Stimulated activated naive CD8-positive, alpha-beta T cell treated with anti-CD3 and anti-CD28 coated beads, Interleukin-15, amount 100 ng/mL, for 72 hours (primary cell): Measurements from ENCODE around the gene FAT1.

Experiments used
- ATAC-seq: fragments of 150-1000 bp; cut with Tn5 transposase; 2 replicates; pipeline ENCODE4 v1.10.0; 2021; ENCODE audit warnings: mild to moderate bottlenecking, moderate library complexity
- DNase-seq, 2 donors: peaks; one replicate each; pipeline ENCODE4 v3.0.0; 2021 to 2022
- H3K27ac Mint-ChIP-seq, 2 donors: one replicate each; pipeline ENCODE4 v1.8.0; 2022; ENCODE audit warnings: mild to moderate bottlenecking in 2 of 2, mixed read lengths in 2 of 2, moderate library complexity in 2 of 2
- H3K27me3 Mint-ChIP-seq: one replicate; pipeline ENCODE4 v1.8.0; 2022; ENCODE audit warnings: mixed read lengths
- H3K4me1 Mint-ChIP-seq: one replicate; pipeline ENCODE4 v1.8.0; 2022; ENCODE audit warnings: mild to moderate bottlenecking, mixed read lengths
- H3K4me3 Mint-ChIP-seq, 2 donors: one replicate each; pipeline ENCODE4 v1.8.0; 2022; ENCODE audit warnings: mild to moderate bottlenecking in 2 of 2, mixed read lengths in 2 of 2, moderate library complexity in 1 of 2
- H3K9me3 Mint-ChIP-seq, 2 donors: one replicate each; pipeline ENCODE4 v1.8.0; 2022; ENCODE audit warnings: mixed read lengths in 2 of 2

The FAT1 gene

GRCh38 chr4:186733778-186734177 lies 10.1 kb upstream of the FAT1 start:
- H3K4me1 Mint-ChIP-seq = no peaks in the 10 kb centered on the region
- H3K4me3 Mint-ChIP-seq = no peak overlapping the region
- no peak overlapping the region for H3K27ac Mint-ChIP-seq
- no peak for ATAC-seq
- peaks cover 7% of the 10 kb centered on the region for H3K27me3 Mint-ChIP-seq
- DNase-seq = no peak
- no peaks in the 10 kb centered on the region for H3K9me3 Mint-ChIP-seq

- peaks cover 6% of the 10 kb centered on the region for H3K4me1 Mint-ChIP-seq
- H3K9me3 Mint-ChIP-seq = no peaks in the 10 kb centered on the region
- no peak overlapping the region for H3K4me3 Mint-ChIP-seq
- peaks cover 38% of the 10 kb centered on the region for H3K27me3 Mint-ChIP-seq
- DNase-seq = no peak
- no peak for ATAC-seq
- H3K27ac Mint-ChIP-seq = no peak overlapping the region
Observed at GRCh38 chr4:186730621-186731020, 7.0 kb upstream of the FAT1 start.

DNA sequence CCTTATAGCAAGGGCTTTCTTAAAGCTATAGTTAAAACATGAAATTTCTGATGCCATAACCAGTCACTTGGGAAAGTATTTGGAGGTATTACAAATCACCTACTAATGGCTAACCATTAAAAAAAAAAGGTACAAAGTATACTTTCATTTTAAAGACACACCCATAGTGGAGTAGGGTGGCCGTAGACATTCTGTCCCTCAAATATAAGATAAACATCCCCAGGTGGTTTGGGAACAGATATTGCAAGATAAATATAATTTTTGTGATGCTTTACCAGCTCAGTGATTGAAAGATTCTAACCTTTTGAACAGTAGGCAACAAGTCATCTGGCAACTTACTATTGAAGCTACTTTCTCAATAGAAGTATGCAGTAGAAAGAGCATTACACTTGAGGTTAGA lies 6.2 kb upstream of the FAT1 start:
- H3K9me3 Mint-ChIP-seq = no peaks in the 10 kb centered on the region

DNA sequence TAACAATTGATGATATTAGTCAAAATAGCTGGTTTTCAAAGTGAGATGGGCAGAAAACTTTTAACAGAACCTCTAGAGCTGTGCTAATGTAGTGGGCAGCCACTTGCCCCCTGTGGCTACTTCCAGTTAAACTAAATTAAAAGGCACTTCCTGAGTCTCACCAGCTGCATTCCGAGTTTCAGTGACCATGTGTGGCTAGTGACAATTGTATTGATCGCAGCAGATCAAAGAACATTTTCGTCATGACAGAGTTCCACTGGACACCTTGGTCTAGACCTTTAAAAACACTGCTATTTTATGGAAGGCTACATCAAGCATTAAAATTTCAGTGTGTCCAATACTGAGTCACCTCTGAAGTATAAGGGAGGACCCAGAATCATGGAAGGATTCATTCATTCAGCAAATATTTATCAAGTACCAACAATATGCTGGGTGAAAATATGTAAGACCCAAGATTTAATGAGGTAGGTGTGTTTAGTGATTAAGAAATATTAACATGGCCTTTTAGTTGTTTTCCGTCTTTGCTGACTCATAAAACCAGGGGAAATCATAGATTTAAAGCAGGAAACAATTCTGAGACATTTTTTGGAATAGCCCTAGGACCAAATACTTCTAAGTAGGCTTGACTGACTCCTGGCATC lies 5.1 kb upstream of the FAT1 start:
- peaks cover 11% of the 10 kb centered on the region for H3K4me1 Mint-ChIP-seq
- peaks cover 57% of the 10 kb centered on the region for H3K27me3 Mint-ChIP-seq
- no peak overlapping the region for H3K27ac Mint-ChIP-seq
- ATAC-seq = no peak
- DNase-seq = no peak
- no peak overlapping the region for H3K4me3 Mint-ChIP-seq
- no peaks in the 10 kb centered on the region for H3K9me3 Mint-ChIP-seq

More for the DNA sequence above, 6.2 kb upstream of the FAT1 start:
- ATAC-seq (no peak), DNase-seq (no peak)
- H3K4me1 Mint-ChIP-seq = peaks cover 11% of the 10 kb centered on the region
- peaks cover 46% of the 10 kb centered on the region for H3K27me3 Mint-ChIP-seq
- no peak overlapping the region for H3K27ac Mint-ChIP-seq
- no peak overlapping the region for H3K4me3 Mint-ChIP-seq

- peaks cover 61% of the 10 kb centered on the region for H3K27me3 Mint-ChIP-seq
- H3K27ac Mint-ChIP-seq = no peak overlapping the region
- DNase-seq (no peak), ATAC-seq (no peak)
- H3K4me3 Mint-ChIP-seq = no peak overlapping the region
- H3K9me3 Mint-ChIP-seq = no peaks in the 10 kb centered on the region
- peaks cover 11% of the 10 kb centered on the region for H3K4me1 Mint-ChIP-seq
Observed at GRCh38 chr4:186727977-186728519, 4.4 kb upstream of the FAT1 start.

DNA sequence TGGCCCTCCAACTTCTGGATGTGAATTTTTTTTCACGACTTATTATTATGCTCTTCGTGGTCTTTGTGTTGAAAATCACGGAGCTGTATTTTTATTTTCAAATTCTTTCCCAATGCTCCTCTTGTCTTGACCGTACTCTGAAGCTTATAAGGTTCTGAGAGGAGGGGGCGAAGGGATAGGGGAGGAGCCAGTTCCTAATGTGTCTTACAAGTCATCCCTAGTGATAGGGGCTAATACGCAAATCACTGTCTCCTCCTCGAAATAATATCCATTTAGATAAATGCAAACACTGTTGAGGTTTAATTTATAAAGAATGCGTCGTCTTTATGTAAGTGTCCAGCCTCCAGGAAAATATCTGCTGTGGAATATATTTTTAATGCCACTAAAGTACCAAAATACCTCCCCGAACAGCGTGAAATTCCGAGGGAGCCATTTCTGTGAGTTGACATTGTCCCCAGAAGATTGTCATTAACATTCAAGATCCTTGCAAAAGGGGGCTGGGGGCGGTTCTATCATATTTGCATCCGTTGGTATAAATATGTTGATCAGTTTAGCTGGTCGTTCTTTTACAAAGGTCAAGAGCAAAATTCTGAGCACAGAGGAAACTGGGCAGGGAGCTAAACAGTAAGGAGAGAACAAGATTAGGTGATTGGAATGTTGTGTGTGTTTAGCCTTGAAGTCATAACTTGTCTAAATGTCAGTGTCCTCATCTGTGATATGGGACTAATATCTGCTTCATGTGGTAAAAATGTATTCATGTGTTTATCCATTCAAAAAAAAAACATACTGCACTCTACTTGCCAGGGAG lies 3.7 kb upstream of the FAT1 start:
- ATAC-seq (no peak), DNase-seq (no peak)
- peaks cover 11% of the 10 kb centered on the region for H3K4me1 Mint-ChIP-seq
- H3K27me3 Mint-ChIP-seq = peaks cover 68% of the 10 kb centered on the region
- no peaks in the 10 kb centered on the region for H3K9me3 Mint-ChIP-seq
- peak overlapping the region in 1 of 2 donors; percentile 39 for H3K4me3 Mint-ChIP-seq
- H3K27ac Mint-ChIP-seq = no peak overlapping the region

DNA sequence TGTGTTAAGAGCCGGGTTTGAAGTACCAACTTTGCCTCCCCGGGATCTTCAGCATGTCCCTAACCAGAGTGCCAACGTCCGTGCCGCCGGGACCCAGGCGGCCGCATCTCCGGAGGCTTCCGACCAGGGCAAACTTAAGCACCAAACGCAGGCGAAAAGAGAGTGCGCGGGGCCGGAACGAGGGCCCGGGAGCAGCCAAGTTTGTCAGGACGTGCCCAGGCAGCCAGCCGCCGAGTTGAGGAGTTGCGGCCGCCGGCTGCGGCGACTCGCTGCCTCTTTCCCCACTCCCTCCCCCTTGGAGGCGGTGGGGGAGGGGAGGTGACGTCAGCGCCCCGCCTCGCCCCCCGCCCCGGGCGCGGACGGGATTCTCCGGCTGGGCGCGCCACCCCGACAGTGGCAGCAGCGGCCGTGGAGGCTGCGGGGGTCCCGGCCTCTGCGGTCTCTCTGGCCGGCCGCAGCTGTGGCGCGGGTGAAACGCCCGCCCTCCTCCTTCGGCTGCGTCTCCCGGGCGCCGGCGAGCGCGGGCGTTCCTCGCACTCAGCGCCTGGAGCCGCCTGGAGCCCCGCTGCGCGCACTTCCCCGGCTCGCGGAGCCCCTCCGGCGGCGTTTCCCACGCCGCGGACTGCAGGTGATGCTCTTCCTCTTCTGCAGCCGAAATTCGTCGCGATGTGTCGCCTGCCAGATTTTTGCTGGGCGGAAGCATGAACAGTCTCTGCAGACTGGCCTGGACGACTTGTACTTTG lies 2.9 kb upstream of the FAT1 start:
- DNase-seq (peak in 1 of 2 donors; percentile 2), ATAC-seq (no peak)
- Mint-ChIP-seq H3K4me1 (peaks cover 11% of the 10 kb centered on the region), H3K27me3 (peaks cover 76% of the 10 kb centered on the region), H3K9me3 (no peaks in the 10 kb centered on the region), H3K4me3 (peak overlapping the region in 1 of 2 donors; percentile 39), H3K27ac (no peak overlapping the region)

GRCh38 chr4:186725469-186726425 lies 2.1 kb upstream of the FAT1 start:
- H3K4me1 Mint-ChIP-seq = peaks cover 11% of the 10 kb centered on the region
- H3K9me3 Mint-ChIP-seq = no peaks in the 10 kb centered on the region
- ATAC-seq (peak; percentile 64), DNase-seq (peak; percentile 17 to 26)
- H3K27ac Mint-ChIP-seq = no peak overlapping the region
- no peak overlapping the region for H3K4me3 Mint-ChIP-seq
- peaks cover 77% of the 10 kb centered on the region for H3K27me3 Mint-ChIP-seq

- peak overlapping the region in 1 of 2 donors; percentile 35 for H3K4me3 Mint-ChIP-seq
- H3K4me1 Mint-ChIP-seq = peaks cover 11% of the 10 kb centered on the region
- H3K27ac Mint-ChIP-seq = peak overlapping the region in 1 of 2 donors; percentile 34
- peaks cover 77% of the 10 kb centered on the region for H3K27me3 Mint-ChIP-seq
- H3K9me3 Mint-ChIP-seq = no peaks in the 10 kb centered on the region
- ATAC-seq (no peak), DNase-seq (no peak)
Observed at GRCh38 chr4:186724864-186725468, 1.3 kb upstream of the FAT1 start.

GRCh38 chr4:186724058-186724863 lies 605 bp upstream of the FAT1 start:
- ATAC-seq (no peak), DNase-seq (peak in 1 of 2 donors; percentile 4)
- Mint-ChIP-seq H3K4me1 (peaks cover 11% of the 10 kb centered on the region), H3K27ac (peak overlapping the region in 1 of 2 donors; percentile 34), H3K4me3 (peak overlapping the region; percentile 58 to 75), H3K27me3 (peaks cover 75% of the 10 kb centered on the region), H3K9me3 (no peaks in the 10 kb centered on the region)

GRCh38 chr4:186722796-186723291 lies 812 bp downstream of the FAT1 start:
- H3K4me3 Mint-ChIP-seq = peak overlapping the region; percentile 33 to 54
- peaks cover 61% of the 10 kb centered on the region for H3K27me3 Mint-ChIP-seq
- no peak overlapping the region for H3K27ac Mint-ChIP-seq
- no peak for ATAC-seq
- peaks cover 0 to 4% of the 10 kb centered on the region in 2 donors for H3K9me3 Mint-ChIP-seq
- DNase-seq = no peak
- H3K4me1 Mint-ChIP-seq = peaks cover 11% of the 10 kb centered on the region

DNA sequence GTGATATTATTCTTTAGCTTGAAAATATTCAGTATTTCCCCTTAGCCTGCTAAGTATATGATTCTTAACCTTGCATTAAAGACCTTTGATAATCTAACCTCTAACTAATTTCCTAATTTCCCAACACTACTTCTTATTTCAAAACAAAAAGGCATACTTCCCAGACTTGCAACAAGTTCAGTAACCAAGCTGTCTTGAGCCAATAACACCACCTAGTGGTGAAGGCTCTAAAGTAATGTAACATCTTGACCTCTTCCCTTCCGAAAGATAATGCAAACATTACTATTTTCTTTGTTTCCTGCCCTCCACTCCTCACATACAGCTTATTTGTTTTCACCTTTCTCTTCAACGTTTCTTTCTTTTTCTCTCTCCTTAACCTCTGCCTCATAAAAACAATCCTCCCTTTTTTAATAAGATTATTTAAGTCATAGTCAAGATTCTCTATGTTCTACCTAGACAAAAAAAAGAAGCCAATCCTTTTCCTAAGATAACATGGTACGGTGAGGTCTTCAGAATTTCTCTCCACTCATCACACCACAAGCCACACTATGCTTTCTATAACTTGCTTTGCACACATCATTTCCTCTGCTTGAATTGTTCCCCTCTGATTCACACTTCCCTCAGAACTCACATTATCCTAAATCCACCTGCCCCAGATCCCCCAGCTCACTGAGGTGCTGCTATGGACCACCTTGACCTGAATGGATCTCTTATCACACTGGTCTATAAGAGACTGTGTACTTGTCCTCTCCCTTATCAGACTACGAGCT lies 3.5 kb downstream of the FAT1 start:
- Mint-ChIP-seq H3K9me3 (peaks cover 0 to 6% of the 10 kb centered on the region in 2 donors), H3K4me3 (no peak overlapping the region)
- ATAC-seq = no peak

GRCh38 chr4:186717556-186717955 lies 6.1 kb downstream of the FAT1 start:
- Mint-ChIP-seq H3K4me3 (no peak overlapping the region), H3K27ac (no peak overlapping the region)

More for the DNA sequence above, 3.5 kb downstream of the FAT1 start:
- H3K27me3 Mint-ChIP-seq = peaks cover 34% of the 10 kb centered on the region
- no peak for DNase-seq
- peaks cover 3% of the 10 kb centered on the region for H3K4me1 Mint-ChIP-seq
- no peak overlapping the region for H3K27ac Mint-ChIP-seq

More at GRCh38 chr4:186717556-186717955, 6.1 kb downstream of the FAT1 start:
- ATAC-seq (no peak), DNase-seq (no peak)
- no peaks in the 10 kb centered on the region for H3K4me1 Mint-ChIP-seq
- H3K9me3 Mint-ChIP-seq = peaks cover 12 to 15% of the 10 kb centered on the region in 2 donors
- H3K27me3 Mint-ChIP-seq = peaks cover 11% of the 10 kb centered on the region
